Muscle of arm (tissue), 12 donors: ENCODE data around the gene USP40. TPM values are rescaled to one million over a fixed set of nuclear protein-coding genes. Genes with fewer than 3 reads are reported as not detected.
A peak's percentile ranks its signal among the peaks of the same experiment; 100 is the strongest.

Source experiments
- DNase-seq: peaks from one replicate; pipeline ENCODE4 v3.0.0-alpha.2; 2013
- polyA plus RNA-seq, 12 donors: library from polyadenylated mRNA; unstranded; fragments of 120-200 nt; gene quantifications; one replicate each; pipeline ENCODE4 v1.2.1, GENCODE V29; 2013; ENCODE audit not compliant: insufficient read length in 12 of 12

Gene USP40
- polyA plus RNA-seq, 12 donors = 16.4 to 42.6 (median 26.4) TPM; not detected in 1

DNA sequence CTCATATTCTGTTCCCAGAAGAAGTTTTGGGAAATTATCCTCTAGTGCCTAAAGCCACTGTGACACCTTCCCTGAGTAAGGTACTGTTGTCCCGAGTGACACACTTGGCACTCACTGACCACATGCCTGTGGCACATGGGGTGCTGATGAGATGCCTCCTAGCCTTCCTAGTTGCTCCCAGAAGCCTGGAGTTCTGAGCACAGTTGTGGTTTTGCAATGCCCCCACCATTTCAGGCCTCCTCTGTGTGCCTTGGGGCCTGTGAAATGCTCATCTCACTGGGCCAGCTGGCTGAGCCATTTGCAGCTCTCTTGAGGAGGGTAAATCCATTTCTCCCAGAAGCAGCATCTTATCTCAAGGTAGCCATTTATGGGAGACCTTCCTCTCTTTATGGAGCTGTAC is 120.5 kb downstream of the USP40 start:
- DNase-seq = no peak

GRCh38 chr2:233445152-233445830 is 121.3 kb downstream of the USP40 start:
- no peak for DNase-seq

DNA sequence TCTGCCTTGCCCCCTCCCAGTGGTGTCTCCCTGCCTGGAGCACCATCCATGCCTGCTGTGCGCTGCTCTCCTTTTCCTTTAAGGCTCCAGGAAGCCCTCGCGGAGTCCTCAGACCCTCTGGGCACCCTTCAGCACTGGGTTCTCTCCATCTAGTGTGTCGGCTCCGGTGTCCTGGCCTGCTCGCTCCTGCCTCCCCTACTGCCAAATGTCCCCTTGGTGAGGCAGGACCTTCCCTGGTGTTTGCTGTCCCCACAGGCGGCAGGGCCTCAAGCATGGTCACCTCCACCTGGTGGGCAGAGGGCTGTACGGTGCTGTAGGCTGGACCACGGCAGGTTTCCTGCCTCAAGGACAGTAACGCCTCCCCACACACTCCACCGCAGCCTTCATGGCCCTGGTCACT is 122.1 kb downstream of the USP40 start:
- no peak for DNase-seq

GRCh38 chr2:233443511-233444183 is 122.9 kb downstream of the USP40 start:
- DNase-seq = peak; percentile 80

- no peak for DNase-seq
These were observed 124.6 kb downstream of the USP40 start for GRCh38 chr2:233442028-233442310.

DNA sequence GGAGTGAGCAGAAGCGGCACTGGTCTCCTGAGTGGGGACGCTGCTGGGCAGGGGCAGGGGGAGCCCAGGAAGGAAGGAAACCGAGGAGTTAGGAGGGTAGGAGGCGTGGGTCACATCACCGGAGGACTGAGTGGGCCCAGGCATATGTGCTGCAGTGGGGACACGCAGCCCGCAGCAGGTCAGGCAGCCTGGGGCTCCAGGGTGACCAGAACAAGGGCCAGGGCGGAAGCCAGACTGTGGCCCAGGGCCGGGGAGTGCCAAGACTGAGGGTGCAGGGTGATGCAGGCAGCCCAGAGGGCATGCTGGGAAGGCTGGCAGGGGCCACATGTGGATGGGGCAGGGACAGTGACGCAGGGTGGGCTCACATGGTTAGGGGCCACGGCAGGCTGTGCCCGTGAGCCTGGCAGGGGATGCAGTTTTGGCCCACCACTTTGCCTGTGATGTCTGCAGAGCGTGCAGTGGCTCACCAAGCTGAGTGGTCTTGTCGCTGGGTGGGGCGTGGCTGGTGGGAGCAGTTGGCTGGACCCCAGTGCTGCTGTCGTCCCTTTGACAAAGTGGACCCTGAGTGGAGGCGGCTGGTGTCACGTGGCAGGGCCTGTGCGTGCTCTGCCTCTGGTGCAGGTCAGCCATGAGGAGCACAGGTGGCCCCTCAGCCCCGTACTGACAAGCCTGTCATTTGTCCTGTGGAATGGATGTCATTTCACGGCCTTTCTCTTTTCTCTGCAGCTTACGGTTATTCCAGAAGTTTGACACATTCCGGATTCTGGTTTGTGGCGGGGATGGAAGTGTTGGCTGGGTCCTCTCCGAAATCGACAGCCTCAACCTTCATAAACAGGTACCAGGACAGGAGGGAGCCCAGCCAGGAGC is 125.2 kb downstream of the USP40 start:
- DNase-seq = no peak

GRCh38 chr2:233440714-233441113 is 125.9 kb downstream of the USP40 start:
- no peak for DNase-seq

DNA sequence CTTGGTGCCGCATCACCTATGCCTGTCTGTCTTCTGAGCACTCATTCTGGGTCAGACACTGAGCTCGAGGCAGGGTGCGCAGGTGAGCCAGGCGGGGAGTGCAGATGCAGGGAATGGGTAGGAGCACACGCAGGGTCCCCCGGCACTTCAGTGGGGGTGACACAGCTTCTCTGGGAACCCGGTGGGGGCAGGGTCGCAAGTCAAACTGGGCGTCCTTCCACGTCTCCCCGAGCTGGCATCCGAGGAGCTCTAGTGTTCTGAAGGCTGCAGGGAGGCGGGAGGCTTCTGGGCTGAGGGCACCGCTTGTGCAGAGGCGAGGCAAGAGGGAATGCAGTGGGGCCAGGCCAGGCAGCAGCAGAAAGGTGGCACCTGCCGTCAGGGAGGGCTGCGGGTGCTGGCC is 126.3 kb downstream of the USP40 start:
- no peak for DNase-seq

GRCh38 chr2:233439191-233439590 is 127.4 kb downstream of the USP40 start:
- no peak for DNase-seq

DNA sequence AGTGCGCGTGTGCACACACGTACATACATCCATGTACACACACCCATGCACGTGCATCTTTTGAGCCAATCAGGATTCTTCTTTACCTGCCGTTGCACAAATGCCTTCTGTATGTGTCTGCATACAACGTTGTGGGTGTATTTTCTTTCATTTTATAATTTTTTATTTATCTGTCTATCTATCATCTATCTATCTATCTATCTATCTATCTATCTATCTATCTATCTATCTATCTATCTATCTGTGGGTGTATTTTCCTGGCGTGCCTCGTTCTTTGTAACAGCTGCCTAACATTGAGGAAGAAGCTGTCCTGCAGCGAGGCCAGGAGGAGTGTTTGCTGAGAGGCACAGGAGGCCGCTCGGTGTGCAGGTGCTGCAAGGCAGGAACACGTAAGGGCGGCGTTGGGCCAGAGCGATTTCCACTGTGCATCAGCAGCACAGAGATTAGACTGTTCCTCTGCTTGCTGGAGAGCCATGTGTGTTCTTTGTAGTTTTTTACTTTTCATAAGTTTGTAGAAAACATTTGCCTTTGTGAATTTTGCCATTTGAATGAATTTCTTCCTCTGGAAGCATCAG is 127.9 kb downstream of the USP40 start:
- no peak for DNase-seq

DNA sequence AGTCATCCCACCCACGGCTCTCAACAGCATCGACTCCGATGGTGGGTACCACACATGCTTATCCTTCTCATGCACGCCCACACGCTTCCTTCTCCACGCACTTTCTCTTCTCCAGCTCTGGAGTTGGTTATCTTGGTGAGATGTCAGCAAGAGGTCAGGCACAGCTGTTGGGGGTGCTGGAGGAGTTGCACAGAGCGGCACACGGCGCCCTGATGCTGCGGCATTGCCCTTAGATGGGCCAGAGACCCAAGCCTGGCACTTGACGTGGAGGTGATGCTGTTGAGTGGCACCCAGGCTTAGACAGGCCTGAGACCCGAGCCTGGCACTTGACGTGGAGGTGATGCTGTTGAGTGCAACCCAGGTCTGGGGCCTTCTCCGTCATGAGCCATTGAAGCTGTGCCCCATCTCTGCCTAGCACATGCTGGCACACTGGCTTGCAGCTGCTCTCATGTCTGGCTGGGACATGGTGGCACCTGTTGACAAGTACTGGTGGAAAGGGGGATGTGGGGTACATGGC is 129.1 kb downstream of the USP40 start:
- DNase-seq = no peak

GRCh38 chr2:233436691-233437438 is 129.7 kb downstream of the USP40 start:
- no peak for DNase-seq

- no peak for DNase-seq
These were observed 130.4 kb downstream of the USP40 start for GRCh38 chr2:233436191-233436581.

DNA sequence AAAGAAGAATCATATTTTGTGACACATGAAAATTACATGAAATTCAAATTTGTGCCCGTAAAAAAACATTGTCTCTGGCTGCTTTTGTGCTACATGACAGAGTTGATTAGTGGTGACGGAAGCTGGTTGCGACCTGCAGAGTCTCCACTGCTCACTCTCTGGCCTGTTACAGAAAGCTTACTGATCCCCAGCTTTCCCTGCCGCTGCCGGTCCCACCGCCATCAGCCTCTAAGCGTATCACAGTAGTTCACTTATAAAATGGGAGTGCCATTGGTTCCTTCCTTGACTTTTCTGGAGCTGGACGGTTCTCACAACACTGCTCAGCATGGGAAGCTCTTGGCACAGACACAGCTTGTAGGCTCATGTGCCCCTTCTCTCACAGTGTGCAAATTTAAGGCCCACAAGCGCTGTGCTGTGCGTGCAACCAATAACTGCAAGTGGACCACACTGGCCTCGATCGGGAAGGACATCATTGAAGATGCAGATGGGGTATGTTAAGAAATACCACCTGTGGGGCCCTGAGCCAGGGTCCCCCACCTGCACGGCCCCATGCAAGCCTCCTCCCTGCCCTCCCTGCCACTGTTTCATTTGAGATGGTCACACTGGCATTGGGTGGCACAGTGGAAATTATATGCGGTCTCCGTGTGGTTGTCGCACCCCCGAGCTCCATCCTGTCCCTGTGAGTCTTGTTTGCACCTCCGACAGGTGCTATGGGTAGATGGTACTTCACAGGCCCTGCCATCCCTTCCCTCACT is 131.0 kb downstream of the USP40 start:
- DNase-seq = no peak

GRCh38 chr2:233434666-233435330 is 131.8 kb downstream of the USP40 start:
- DNase-seq = no peak

- no peak for DNase-seq
These were observed 132.8 kb downstream of the USP40 start for GRCh38 chr2:233433794-233434193.

DNA sequence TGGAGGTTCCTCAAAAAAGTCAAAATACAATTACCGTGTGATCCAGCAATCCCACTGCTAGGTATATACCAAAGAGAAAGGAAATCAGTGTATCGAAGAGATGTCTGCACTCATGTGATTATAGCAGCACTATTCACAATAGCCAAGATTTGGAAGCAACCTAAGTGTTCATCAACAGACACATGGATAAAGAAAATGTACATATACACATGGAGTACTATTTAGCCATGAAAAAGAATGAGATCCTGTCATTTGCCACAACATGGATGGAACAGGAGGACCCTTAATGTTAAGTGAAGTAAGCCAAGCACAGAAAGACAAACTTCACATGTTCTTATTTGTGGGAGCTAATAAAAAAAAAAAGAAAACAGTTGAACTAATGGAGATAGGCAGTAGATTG is 133.6 kb downstream of the USP40 start:
- DNase-seq = no peak

DNA sequence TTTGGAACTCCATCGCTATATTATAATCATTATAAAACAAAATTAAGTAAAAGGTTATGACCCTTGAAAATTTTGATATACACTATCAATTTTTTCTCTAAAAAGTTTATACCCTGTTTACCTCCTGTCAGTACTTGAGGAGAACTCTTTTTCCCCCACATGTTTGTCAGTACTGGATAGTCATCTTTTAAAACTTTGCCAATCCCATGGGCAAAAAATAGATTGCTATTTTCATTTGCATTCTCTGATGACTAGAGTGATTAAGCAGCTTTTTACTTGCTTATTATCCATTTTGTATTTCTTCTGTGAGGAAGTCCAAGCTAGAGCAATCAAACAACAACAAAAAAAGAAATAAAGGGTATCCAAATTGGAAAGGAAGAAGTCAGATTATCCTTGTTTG is 135.9 kb downstream of the USP40 start:
- DNase-seq = no peak

GRCh38 chr2:233430081-233430480 is 136.5 kb downstream of the USP40 start:
- DNase-seq = no peak

GRCh38 chr2:233429175-233429897 is 137.2 kb downstream of the USP40 start:
- no peak for DNase-seq
